Measurements from ENCODE around the gene MYO3B.
"Not testable (repeated sequence)": the region's sequence is repeated elsewhere in the genome, so short reads cannot be mapped to it uniquely, and the experiment has no call there.

DNA sequence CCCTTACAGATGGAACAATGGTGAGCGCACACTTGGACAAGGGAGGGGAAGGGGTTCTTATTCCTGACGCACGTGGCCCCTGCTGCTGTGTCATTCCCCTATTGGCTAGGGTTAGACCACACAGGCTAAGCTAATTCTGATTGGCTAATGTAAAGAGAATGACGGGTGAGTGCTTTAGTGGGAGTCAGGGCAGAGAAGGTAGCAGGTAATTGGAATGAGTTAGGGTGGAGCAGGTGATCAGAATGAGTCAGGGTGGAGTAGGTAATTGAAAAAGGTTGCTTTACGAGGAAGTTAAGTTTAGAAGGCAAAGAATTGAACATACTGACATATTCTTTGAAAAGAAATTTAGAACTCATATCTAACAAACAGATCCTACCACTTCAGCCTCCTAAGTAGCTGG lies 256.4 kb downstream of the MYO3B start:
- TF ChIP-seq, protein P1, sequence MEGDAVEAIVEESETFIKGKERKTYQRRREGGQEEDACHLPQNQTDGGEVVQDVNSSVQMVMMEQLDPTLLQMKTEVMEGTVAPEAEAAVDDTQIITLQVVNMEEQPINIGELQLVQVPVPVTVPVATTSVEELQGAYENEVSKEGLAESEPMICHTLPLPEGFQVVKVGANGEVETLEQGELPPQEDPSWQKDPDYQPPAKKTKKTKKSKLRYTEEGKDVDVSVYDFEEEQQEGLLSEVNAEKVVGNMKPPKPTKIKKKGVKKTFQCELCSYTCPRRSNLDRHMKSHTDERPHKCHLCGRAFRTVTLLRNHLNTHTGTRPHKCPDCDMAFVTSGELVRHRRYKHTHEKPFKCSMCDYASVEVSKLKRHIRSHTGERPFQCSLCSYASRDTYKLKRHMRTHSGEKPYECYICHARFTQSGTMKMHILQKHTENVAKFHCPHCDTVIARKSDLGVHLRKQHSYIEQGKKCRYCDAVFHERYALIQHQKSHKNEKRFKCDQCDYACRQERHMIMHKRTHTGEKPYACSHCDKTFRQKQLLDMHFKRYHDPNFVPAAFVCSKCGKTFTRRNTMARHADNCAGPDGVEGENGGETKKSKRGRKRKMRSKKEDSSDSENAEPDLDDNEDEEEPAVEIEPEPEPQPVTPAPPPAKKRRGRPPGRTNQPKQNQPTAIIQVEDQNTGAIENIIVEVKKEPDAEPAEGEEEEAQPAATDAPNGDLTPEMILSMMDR (IDR thresholded peaks at IDR 0.05) = not testable (repeated sequence)
- TF ChIP-seq ZFX (IDR thresholded peaks at IDR 0.05; ENCODE audit: borderline replicate concordance) = not testable (repeated sequence)
